GM12865 (cell line): Measurements from ENCODE around the gene RIMS1.
"Not testable (repeated sequence)": the region's sequence is repeated elsewhere in the genome, so short reads cannot be mapped to it uniquely, and the experiment has no call there.

Experiments used
- DNase-seq: peaks from one replicate; pipeline ENCODE4 v3.0.0; 2010; ENCODE audit warnings: low read depth
- H3K4me3 ChIP-seq: 2 replicates; pipeline ENCODE4 v1.5.1; 2011; ENCODE audit warnings: mild to moderate bottlenecking, low read depth, low read length, control low read depth
- TF ChIP-seq, protein P1 (sequence below): IDR thresholded peaks from 2 replicates; pipeline ENCODE4 v1.5.1; 2011; ENCODE audit warnings: low read length, control low read depth, low read depth, inconsistent platforms; ENCODE audit not compliant: insufficient read depth; ENCODE audit errors: missing control alignments

The RIMS1 gene

DNA sequence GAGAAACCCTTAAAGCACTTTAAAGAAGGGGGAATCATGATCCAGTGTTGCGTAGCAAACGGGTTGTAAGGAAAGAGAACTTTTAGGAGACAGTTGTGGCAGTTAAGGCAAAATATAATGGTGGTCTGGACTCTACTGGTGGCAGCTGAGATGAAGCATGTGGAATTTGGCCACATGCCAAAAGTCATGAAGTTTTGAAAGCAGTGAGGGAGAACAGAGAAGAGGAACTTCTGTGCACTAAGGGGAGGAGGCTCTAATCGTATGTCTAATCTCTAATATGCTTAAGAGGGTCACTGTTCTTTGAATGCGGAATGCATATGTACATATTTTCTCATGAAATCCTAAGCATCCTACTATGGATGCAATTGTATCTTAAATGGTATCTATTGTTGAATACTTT lies 91.5 kb downstream of the RIMS1 start:
- DNase-seq = peak; percentile 49
- TF ChIP-seq, protein P1, sequence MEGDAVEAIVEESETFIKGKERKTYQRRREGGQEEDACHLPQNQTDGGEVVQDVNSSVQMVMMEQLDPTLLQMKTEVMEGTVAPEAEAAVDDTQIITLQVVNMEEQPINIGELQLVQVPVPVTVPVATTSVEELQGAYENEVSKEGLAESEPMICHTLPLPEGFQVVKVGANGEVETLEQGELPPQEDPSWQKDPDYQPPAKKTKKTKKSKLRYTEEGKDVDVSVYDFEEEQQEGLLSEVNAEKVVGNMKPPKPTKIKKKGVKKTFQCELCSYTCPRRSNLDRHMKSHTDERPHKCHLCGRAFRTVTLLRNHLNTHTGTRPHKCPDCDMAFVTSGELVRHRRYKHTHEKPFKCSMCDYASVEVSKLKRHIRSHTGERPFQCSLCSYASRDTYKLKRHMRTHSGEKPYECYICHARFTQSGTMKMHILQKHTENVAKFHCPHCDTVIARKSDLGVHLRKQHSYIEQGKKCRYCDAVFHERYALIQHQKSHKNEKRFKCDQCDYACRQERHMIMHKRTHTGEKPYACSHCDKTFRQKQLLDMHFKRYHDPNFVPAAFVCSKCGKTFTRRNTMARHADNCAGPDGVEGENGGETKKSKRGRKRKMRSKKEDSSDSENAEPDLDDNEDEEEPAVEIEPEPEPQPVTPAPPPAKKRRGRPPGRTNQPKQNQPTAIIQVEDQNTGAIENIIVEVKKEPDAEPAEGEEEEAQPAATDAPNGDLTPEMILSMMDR = no peak
- H3K4me3 ChIP-seq = no peak overlapping the region

DNA sequence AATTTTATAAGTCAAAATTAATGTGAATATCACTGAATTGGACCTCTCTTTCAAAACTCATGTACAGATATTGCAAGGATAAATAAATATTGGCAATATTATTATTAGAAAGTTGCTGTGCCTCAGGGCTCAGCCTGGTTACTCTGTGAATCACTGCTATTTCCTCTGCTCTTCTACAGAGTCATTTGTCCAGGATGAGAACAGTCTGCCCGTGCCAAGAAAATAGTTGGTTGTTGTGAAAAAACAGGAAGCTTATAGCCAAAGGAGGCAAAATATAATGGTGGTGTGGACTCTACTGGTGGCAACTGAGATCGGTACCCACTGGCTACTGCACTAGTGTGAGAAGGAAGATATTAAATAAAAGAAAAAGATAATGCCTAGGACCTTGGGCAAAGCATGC lies 93.6 kb downstream of the RIMS1 start:
- no peak for DNase-seq
- no peak overlapping the region for H3K4me3 ChIP-seq
- TF ChIP-seq, protein P1 = no peak

DNA sequence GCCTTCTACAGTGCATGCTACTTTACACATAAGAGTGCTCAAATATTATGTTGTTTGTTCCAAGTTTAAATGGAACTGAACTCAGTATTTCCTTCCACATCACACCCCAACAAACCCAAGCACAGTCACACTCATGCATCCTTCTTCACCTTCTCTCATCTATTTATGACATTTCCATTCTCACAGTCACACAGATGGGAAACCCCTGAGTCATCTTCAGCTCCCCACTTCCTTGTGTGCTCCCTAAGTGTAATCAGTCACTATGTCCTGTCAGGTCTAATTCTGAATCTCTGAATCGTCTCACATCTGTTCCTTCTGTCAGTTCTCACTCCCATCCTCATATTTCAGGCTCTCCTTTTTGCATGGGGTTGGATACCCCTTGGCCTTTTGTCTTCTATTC lies 96.0 kb downstream of the RIMS1 start:
- H3K4me3 ChIP-seq = no peak overlapping the region
- TF ChIP-seq, protein P1 = no peak
- DNase-seq = peak; percentile 83

DNA sequence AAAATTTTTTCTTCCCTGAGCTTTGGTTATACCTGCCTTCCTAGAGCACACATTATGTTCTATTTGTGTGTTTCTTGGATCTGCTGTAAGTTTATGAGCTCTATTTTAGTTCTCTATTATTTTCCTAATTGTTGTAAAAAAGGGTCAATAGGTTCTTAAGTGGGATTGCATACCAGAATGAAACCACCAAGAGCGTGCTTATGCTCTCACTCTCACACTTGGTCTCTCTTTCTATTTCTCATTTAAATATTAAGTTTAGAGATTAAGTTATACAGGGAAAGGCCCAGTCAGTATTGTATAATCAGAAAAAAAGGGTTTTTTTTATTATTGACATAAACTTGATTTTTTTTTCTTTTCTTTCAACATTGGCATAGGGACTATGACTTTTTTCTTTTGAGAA lies 96.8 kb downstream of the RIMS1 start:
- no peak overlapping the region for H3K4me3 ChIP-seq
- TF ChIP-seq, protein P1 = no peak
- peak; percentile 18 for DNase-seq

DNA sequence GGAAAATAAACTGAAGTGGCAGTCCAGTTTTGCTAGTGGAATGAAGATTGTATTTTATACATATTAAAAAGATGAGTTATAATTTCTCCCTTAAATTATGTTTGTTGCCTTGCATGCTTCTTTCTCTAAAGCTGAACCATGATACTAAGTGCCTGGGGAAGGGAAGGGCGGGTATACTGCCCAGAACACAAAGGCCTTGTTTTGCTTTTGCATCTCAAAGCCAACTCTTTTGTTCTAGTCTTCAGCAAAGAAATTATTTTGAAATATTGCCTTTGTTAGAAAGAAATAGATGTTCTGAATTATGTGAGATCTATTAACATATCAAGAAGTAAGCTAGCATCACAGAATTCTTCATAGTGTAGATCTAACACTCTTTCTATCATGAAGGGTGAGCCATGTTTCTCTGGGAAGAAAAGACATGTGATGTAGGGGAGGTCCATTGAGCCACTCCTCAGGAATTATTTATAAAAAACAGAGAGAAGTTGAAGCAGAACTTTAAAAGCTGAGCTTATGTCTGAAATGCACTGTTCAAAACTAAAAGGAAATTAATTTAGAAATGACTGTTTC lies 108.4 kb downstream of the RIMS1 start:
- DNase-seq = no peak

DNA sequence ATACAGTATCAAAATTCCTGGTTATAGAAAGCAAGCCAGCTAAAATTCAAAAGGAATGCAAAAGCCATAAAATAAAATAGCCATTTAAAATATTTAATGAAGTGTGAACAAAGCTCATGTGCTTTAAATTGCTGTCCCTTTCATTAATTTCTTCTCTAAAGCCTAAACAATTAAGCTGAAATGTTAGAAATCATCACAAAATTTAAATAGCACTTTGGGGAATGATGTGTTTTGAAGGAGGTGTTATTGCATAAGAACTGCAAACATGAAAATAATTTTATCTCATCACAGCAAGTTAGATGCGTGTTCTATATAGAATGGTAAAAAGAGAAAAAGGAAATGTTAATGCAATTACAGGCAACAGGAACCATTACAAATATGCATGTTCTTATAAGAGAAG lies 111.0 kb downstream of the RIMS1 start:
- DNase-seq = no peak
- TF ChIP-seq, protein P1 = no peak
- H3K4me3 ChIP-seq = no peak overlapping the region

More for the DNA sequence above, 108.4 kb downstream of the RIMS1 start:
- no peak overlapping the region for H3K4me3 ChIP-seq
- TF ChIP-seq, protein P1 = no peak

DNA sequence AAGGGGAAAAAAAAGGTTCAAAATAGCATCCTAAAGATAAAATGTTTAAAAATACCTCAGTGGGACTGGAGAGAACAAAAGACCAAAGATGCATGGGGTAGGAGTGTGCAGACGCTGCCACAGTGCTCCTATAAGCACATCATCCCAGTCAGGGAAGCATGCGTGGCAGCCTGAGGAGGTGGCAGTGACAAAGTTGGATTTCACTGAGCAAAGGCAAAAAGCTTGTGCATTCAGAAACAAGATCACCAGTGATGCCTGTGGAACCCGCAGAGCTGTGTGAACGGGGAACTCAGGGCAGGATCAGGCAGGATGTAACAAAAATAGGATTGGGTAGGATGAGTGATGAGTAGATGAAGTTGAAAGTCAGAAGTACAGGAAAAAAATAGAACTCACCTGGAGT lies 116.1 kb downstream of the RIMS1 start:
- no peak for DNase-seq

DNA sequence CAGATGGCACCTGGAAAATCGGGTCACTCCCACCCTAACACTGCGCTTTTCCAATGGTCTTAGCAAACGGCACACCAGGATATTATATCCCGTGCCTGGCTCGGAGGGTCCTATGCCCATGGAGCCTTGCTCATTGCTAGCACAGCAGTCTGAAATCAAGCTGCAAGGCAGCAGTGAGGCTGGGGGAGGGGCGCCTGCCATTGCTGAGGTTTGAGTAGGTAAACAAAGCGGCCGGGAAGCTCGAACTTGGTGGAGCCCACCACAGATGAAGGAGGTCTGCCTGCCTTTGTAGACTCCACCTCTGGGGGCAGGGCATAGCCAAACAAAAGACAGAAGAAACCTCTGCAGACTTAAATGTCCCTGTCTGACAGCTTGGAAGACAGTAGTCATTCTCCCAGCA lies 120.2 kb downstream of the RIMS1 start:
- not testable (repeated sequence) for H3K4me3 ChIP-seq, DNase-seq

More for the DNA sequence above, 116.1 kb downstream of the RIMS1 start:
- TF ChIP-seq, protein P1 = no peak
- no peak overlapping the region for H3K4me3 ChIP-seq
